HepG2 (cell line): ENCODE data around the gene PCGF2. TPM values are rescaled to one million over a fixed set of nuclear protein-coding genes. Genes with fewer than 3 reads are reported as not detected.

Experiments used
- FLYWCH1 ChIP-seq: sonication (generic); formaldehyde crosslinking; IDR thresholded peaks from 2 replicates; pipeline ENCODE4 v1.8.1; 2023; ENCODE audit warnings: mild to moderate bottlenecking, missing genetic modification reagents
- FOSL1 ChIP-seq: sonication (generic); formaldehyde crosslinking; IDR thresholded peaks from 2 replicates; pipeline ENCODE4 v1.9.0; 2021; ENCODE audit warnings: missing genetic modification reagents, borderline replicate concordance
- KAT2B ChIP-seq: fragments of 150-350 bp; IDR thresholded peaks from 2 replicates; pipeline ENCODE4 v1.6.1; 2014; ENCODE audit warnings: low read depth, low read length, borderline replicate concordance
- NBN ChIP-seq: fragments of 450-650 bp; conservative IDR thresholded peaks from 2 replicates; pipeline ENCODE4 v1.6.1; 2017
- ONECUT2 ChIP-seq: sonication (generic); formaldehyde crosslinking; IDR thresholded peaks from 2 replicates; pipeline ENCODE4 v1.4.0; 2020; ENCODE audit warnings: missing genetic modification reagents
- SRF ChIP-seq: IDR thresholded peaks from 2 replicates; pipeline ENCODE4 v1.6.1; 2011; ENCODE audit warnings: mild to moderate bottlenecking, low read depth, low read length, moderate library complexity
- STAG1 ChIP-seq: sonication (generic); formaldehyde crosslinking; IDR thresholded peaks from 2 replicates; pipeline ENCODE4 v1.4.0; 2020; ENCODE audit warnings: missing genetic modification reagents
- ZNF224 ChIP-seq: sonication (generic); formaldehyde crosslinking; IDR thresholded peaks from 2 replicates; pipeline ENCODE4 v1.5.0; 2020; ENCODE audit warnings: mild to moderate bottlenecking, missing genetic modification reagents
- ZNF264 ChIP-seq: sonication (generic); formaldehyde crosslinking; IDR thresholded peaks from 2 replicates; pipeline ENCODE4 v1.4.0; 2020; ENCODE audit warnings: missing genetic modification reagents
- ZNF331 ChIP-seq: sonication (generic); formaldehyde crosslinking; IDR thresholded peaks from 2 replicates; pipeline ENCODE4 v1.4.0; 2020; ENCODE audit warnings: missing genetic modification reagents
- ZNF749 ChIP-seq: sonication (generic); formaldehyde crosslinking; IDR thresholded peaks from 2 replicates; pipeline ENCODE4 v1.8.0; 2022; ENCODE audit warnings: mild to moderate bottlenecking, missing genetic modification reagents, moderate library complexity, borderline replicate concordance
- polyA plus RNA-seq, 8 experiments: library from polyadenylated mRNA; depleted of rRNA in 3 of 8; stranded (reverse) in 7 of 8; unstranded in 1 of 8; fragments of >200 nt; fragmentation: Illumina TruSeq in 4 of 8; extraction: Trizol in 4 of 8; gene quantifications; 2 replicates each; pipeline versions ENCODE4 v1.2.1 to v1.2.3, GENCODE V29; 2011 to 2016; ENCODE audit warnings: low read depth in 4 of 8, missing spikeins in 1 of 8, mixed read lengths in 1 of 8; ENCODE audit not compliant: insufficient read depth in 1 of 8
- total RNA-seq, 5 experiments: library from RNA; depleted of rRNA; stranded (reverse); fragments of >200 nt; fragmentation: Illumina TruSeq; extraction: Trizol; gene quantifications; 2 replicates each; pipeline ENCODE4 v1.2.3, GENCODE V29; 2016; ENCODE audit warnings: low read depth in 1 of 5
- TF ChIP-seq, protein P1 (sequence below), 2 experiments: sonication (generic) in 1 of 2; formaldehyde crosslinking in 1 of 2; IDR thresholded peaks; 2 replicates each; pipeline versions ENCODE4 v1.4.0 to v1.6.1; 2016 to 2020; ENCODE audit warnings: borderline replicate concordance in 1 of 2, low read depth in 1 of 2, mild to moderate bottlenecking in 1 of 2, missing genetic modification reagents in 1 of 2
- TF ChIP-seq, protein P2 (sequence below): sonication (generic); formaldehyde crosslinking; conservative IDR thresholded peaks from 2 replicates; pipeline ENCODE4 v1.8.0; 2022; ENCODE audit warnings: mild to moderate bottlenecking, moderate library complexity, missing genetic modification reagents
- TF ChIP-seq, protein P3 (sequence below): IDR thresholded peaks from 2 replicates; pipeline ENCODE4 v1.6.1; 2016; ENCODE audit warnings: low read depth, borderline replicate concordance
- TF ChIP-seq, protein P4 (sequence below): sonication (generic); formaldehyde crosslinking; IDR thresholded peaks from 2 replicates; pipeline ENCODE4 v1.8.0; 2022; ENCODE audit warnings: mild to moderate bottlenecking, missing genetic modification reagents, borderline replicate concordance
- TF ChIP-seq, protein P5 (sequence below): sonication (generic); formaldehyde crosslinking; IDR thresholded peaks from 2 replicates; pipeline ENCODE4 v1.4.0; 2020; ENCODE audit warnings: missing genetic modification reagents, borderline replicate concordance

PCGF2 gene
- total and polyA plus RNA-seq, 2 of the 13 experiments (the other 11 are each of a cell fraction or from before 2014, with no cell fraction given), result 11.6 to 29.4 TPM

DNA sequence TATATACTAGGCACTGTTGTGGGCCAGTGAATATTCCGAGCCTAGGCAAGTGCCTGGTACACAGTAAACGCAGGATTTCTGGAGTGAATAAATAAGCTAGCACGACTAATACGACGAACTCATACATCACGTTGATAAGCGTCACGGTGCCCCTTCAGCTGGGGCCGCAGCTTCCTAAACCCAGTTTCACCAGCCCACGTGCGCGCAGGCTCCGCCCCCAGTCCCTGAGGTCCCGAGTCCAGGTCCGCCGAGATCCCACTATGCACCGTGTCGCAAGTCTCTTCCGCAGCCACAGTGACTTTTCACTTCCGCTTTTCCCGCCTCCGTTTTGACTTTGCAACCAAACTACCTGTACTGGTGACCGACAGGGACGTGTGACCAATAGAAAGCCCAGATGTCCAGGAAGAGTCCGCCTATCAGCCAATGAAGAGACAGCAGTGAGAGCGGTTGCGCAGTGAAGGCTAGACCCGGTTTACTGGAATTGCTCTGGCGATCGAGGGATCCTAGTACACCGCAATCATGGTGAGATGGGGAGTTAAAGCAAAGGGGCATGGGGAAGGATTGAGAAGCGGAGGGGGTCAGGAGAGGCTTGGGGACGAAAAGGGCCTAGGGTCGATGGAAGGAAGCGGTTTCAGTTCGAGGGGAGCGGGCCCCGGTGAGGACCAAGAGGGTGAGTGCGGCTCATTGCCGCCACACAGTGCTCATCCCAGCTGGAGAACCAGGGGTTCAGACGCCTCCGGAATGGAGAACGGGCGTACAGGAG lies 4.4 kb upstream of the PCGF2 start, which contains the start of gene PSMB3 (continued):
- TF ChIP-seq ZNF749 (CRISPR knock-in tag), result 0 out of 2 replicates have a peak, but pooled peaks have one; percentile 52
- TF ChIP-seq, protein P1, sequence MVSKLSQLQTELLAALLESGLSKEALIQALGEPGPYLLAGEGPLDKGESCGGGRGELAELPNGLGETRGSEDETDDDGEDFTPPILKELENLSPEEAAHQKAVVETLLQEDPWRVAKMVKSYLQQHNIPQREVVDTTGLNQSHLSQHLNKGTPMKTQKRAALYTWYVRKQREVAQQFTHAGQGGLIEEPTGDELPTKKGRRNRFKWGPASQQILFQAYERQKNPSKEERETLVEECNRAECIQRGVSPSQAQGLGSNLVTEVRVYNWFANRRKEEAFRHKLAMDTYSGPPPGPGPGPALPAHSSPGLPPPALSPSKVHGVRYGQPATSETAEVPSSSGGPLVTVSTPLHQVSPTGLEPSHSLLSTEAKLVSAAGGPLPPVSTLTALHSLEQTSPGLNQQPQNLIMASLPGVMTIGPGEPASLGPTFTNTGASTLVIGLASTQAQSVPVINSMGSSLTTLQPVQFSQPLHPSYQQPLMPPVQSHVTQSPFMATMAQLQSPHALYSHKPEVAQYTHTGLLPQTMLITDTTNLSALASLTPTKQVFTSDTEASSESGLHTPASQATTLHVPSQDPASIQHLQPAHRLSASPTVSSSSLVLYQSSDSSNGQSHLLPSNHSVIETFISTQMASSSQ (IDR thresholded peaks at IDR 0.05; ENCODE audit: low read depth), result 0 out of 2 replicates have a peak, but pooled peaks have one; percentile 48
- TF ChIP-seq, protein P1 (CRISPR knock-in tag; IDR thresholded peaks at IDR 0.05; ENCODE audit: borderline replicate concordance), result peak; percentile 86
- TF ChIP-seq, protein P2, sequence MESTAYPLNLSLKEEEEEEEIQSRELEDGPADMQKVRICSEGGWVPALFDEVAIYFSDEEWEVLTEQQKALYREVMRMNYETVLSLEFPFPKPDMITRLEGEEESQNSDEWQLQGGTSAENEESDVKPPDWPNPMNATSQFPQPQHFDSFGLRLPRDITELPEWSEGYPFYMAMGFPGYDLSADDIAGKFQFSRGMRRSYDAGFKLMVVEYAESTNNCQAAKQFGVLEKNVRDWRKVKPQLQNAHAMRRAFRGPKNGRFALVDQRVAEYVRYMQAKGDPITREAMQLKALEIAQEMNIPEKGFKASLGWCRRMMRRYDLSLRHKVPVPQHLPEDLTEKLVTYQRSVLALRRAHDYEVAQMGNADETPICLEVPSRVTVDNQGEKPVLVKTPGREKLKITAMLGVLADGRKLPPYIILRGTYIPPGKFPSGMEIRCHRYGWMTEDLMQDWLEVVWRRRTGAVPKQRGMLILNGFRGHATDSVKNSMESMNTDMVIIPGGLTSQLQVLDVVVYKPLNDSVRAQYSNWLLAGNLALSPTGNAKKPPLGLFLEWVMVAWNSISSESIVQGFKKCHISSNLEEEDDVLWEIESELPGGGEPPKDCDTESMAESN (CRISPR knock-in tag), result peak; percentile 50
- 0 out of 2 replicates have a peak, but pooled peaks have one; percentile 9 for TF ChIP-seq ONECUT2 (CRISPR knock-in tag)
- TF ChIP-seq, protein P3, sequence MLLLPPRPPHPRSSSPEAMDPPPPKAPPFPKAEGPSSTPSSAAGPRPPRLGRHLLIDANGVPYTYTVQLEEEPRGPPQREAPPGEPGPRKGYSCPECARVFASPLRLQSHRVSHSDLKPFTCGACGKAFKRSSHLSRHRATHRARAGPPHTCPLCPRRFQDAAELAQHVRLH (CRISPR knock-in tag), result peak; percentile 93
- no peak for TF ChIP-seq KAT2B
- TF ChIP-seq, protein P4, sequence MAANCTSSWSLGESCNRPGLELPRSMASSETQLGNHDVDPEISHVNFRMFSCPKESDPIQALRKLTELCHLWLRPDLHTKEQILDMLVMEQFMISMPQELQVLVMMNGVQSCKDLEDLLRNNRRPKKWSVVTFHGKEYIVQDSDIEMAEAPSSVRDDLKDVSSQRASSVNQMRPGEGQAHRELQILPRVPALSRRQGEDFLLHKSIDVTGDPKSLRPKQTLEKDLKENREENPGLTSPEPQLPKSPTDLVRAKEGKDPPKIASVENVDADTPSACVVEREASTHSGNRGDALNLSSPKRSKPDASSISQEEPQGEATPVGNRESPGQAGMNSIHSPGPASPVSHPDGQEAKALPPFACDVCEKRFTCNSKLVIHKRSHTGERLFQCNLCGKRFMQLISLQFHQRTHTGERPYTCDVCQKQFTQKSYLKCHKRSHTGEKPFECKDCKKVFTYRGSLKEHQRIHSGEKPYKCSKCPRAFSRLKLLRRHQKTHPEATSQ (CRISPR knock-in tag), result peak; percentile 71
- 0 out of 2 replicates have a peak, but pooled peaks have one; percentile 17 for TF ChIP-seq FOSL1
- TF ChIP-seq FLYWCH1 (CRISPR knock-in tag), result 0 out of 2 replicates have a peak, but pooled peaks have one; percentile 70
- no peak for TF ChIP-seq NBN
- TF ChIP-seq, protein P5, sequence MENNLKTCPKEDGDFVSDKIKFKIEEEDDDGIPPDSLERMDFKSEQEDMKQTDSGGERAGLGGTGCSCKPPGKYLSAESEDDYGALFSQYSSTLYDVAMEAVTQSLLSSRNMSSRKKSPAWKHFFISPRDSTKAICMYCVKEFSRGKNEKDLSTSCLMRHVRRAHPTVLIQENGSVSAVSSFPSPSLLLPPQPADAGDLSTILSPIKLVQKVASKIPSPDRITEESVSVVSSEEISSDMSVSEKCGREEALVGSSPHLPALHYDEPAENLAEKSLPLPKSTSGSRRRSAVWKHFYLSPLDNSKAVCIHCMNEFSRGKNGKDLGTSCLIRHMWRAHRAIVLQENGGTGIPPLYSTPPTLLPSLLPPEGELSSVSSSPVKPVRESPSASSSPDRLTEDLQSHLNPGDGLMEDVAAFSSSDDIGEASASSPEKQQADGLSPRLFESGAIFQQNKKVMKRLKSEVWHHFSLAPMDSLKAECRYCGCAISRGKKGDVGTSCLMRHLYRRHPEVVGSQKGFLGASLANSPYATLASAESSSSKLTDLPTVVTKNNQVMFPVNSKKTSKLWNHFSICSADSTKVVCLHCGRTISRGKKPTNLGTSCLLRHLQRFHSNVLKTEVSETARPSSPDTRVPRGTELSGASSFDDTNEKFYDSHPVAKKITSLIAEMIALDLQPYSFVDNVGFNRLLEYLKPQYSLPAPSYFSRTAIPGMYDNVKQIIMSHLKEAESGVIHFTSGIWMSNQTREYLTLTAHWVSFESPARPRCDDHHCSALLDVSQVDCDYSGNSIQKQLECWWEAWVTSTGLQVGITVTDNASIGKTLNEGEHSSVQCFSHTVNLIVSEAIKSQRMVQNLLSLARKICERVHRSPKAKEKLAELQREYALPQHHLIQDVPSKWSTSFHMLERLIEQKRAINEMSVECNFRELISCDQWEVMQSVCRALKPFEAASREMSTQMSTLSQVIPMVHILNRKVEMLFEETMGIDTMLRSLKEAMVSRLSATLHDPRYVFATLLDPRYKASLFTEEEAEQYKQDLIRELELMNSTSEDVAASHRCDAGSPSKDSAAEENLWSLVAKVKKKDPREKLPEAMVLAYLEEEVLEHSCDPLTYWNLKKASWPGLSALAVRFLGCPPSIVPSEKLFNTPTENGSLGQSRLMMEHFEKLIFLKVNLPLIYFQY, result peak; percentile 50; the same call in 1 of the 2 replicates
- 0 out of 2 replicates have a peak, but pooled peaks have one; percentile 26 for TF ChIP-seq ZNF224 (CRISPR knock-in tag)
- TF ChIP-seq SRF, result peak; percentile 5; the same call in 1 of the 2 replicates
- TF ChIP-seq STAG1, result peak; percentile 36
- peak; percentile 77 for TF ChIP-seq ZNF331 (CRISPR knock-in tag)
- no peak for TF ChIP-seq ZNF264 (CRISPR knock-in tag)
